HFF-Myc (cell line): ENCODE results near the gene RIT2.

ENCODE experiments used
- DNase-seq: peaks from one replicate; pipeline ENCODE4 v3.0.0-alpha.2; 2011; ENCODE audit warnings: low read depth; ENCODE audit errors: extremely low read depth
- H3K4me3 ChIP-seq: replicated peaks from 2 replicates; pipeline ENCODE4 v1.5.1; 2011; ENCODE audit warnings: low read depth, mild to moderate bottlenecking, control low read depth, low read length
- TF ChIP-seq, protein P1 (sequence below): IDR thresholded peaks from 2 replicates; pipeline ENCODE4 v1.5.1; 2012; ENCODE audit warnings: mild to moderate bottlenecking, low read depth, low read length, control low read depth; ENCODE audit errors: missing control alignments

RIT2 gene

DNA sequence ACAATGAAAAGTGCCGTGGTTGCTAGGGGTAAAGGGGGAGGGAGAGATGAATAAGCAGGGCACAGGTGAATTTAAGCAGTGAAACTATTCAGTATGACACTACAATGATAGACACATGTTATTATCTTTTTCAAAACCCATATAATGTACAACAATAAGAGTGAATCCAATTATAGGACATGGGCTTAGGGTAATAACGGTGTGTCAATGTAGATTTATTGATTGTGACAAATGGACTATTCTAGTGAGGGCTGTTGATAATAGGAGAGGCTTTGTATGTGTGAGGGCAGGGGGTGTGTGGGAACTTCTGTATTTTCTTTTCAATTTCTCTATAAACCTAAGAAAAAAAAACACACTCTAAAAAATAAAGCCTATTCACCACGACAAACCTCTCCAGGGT is 223.8 kb downstream of the RIT2 start:
- no peak for DNase-seq
- H3K4me3 ChIP-seq = no peak overlapping the region
- TF ChIP-seq, protein P1, sequence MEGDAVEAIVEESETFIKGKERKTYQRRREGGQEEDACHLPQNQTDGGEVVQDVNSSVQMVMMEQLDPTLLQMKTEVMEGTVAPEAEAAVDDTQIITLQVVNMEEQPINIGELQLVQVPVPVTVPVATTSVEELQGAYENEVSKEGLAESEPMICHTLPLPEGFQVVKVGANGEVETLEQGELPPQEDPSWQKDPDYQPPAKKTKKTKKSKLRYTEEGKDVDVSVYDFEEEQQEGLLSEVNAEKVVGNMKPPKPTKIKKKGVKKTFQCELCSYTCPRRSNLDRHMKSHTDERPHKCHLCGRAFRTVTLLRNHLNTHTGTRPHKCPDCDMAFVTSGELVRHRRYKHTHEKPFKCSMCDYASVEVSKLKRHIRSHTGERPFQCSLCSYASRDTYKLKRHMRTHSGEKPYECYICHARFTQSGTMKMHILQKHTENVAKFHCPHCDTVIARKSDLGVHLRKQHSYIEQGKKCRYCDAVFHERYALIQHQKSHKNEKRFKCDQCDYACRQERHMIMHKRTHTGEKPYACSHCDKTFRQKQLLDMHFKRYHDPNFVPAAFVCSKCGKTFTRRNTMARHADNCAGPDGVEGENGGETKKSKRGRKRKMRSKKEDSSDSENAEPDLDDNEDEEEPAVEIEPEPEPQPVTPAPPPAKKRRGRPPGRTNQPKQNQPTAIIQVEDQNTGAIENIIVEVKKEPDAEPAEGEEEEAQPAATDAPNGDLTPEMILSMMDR = no peak

GRCh38 chr18:42883169-42883568 is 232.3 kb downstream of the RIT2 start:
- TF ChIP-seq, protein P1 = no peak
- no peak for DNase-seq
- H3K4me3 ChIP-seq = no peak overlapping the region

GRCh38 chr18:42882122-42882521 is 233.4 kb downstream of the RIT2 start:
- TF ChIP-seq, protein P1 = no peak
- no peak for DNase-seq

DNA sequence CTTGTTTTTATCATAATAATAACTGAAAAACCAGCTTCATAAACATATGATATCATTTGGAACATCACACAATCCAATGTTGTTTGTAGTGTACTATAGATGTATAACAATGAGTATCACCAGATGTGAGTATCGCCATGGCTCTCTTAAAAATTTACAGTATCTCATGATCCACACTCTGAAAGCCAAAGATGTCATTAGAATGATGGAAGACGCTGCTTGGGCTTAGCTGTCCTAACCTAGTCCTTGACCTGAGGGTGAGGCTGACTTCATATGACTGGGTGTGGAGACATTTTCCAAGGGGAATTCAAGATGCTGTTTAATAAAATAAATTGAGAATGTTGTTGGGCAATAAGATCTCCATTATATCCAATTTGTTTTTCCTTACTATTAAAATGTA is 242.6 kb downstream of the RIT2 start:
- TF ChIP-seq, protein P1 = no peak
- no peak overlapping the region for H3K4me3 ChIP-seq
- DNase-seq = no peak

More at GRCh38 chr18:42882122-42882521, 233.4 kb downstream of the RIT2 start:
- no peak overlapping the region for H3K4me3 ChIP-seq

DNA sequence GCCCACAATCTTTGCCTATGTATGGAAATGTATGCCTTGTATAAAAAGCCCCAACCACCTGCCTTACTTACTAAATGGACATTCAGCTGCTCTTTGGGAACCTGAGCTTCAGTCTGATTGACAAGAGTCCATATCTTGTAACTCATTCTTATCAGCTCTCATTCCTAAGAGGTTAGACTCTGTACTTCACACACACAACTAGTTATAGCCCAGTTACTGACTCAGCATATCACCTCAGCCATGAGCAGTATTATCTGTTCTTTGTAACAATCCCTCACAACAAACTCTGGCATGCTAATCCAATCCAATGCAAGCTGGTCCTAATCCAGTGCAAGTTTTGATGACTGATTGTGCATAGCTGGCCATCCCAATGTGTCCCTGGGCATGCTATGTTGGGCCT is 250.6 kb downstream of the RIT2 start:
- no peak for DNase-seq
- TF ChIP-seq, protein P1 = no peak
- H3K4me3 ChIP-seq = no peak overlapping the region

DNA sequence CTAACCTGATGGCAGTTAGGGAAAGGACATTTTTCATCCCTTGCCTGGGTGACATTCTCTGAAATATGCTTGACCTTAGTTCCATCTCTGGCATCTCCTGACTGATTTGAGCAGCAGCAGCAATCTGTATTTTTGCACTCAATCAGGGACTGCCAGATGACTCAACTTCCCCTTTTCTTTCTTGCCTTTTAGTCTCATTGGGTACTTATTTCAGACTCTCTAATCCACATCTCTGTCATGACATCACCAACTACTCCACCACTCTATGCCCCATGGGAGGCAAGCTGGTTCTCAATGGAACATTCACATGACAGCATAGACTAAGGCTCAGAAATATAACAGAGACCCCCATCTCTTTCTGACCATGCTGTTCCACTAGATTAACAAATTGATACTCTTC is 254.2 kb downstream of the RIT2 start:
- TF ChIP-seq, protein P1 = no peak
- H3K4me3 ChIP-seq = no peak overlapping the region
- DNase-seq = no peak

GRCh38 chr18:42860548-42860947 is 254.9 kb downstream of the RIT2 start:
- TF ChIP-seq, protein P1 = no peak

More at GRCh38 chr18:42860548-42860947, 254.9 kb downstream of the RIT2 start:
- H3K4me3 ChIP-seq = no peak overlapping the region
- no peak for DNase-seq
